GM21526 (cell line): ENCODE data around the gene NHSL2.
"Not testable (repeated sequence)": the region's sequence is repeated elsewhere in the genome, so short reads cannot be mapped to it uniquely, and the experiment has no call there.

Source experiments
- ATAC-seq: cut with Tn5 transposase; IDR thresholded peaks from one replicate; pipeline ENCODE4 v1.9.1; 2021; ENCODE audit warnings: moderate library complexity; ENCODE audit not compliant: unreplicated experiment, low FRiP score

The NHSL2 gene

DNA sequence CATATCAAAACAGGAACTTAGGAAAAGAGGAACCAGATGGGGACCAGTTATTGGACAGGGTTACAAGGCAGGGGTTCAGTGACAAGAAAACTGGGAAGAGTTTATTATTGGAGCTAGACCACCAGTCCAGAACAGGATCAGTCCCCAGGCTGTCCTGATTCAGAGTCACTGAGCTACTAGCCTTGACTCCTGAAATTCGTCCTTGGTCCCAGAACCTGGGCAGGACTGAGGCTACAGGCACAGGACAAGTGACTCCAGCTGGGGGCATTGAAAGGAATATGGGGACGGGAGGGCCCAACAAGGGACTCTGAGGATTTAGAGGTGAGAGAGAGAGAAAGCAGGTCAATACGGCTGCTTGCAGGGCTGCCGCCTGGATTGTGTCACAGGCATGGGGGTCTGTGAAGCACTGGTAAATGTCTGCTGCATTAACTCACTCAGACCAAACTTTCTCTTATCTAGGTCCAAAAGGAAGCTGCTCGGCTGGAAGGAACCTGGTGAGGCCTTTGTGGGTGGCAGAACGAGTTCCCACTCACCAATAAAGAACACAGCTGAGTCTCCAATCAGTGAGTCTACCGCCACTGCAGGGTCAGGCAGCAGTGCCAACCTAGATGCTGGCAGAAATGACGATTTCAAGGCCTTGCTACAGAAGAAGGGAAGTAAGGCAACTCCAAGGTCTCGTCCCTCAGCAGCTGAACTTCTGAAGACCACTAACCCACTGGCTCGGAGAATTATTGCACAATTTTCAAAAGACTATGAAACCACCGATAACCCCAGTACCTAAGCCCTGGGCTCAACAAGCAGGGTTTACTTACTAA is 232.4 kb downstream of the NHSL2 start:
- no peak for ATAC-seq

DNA sequence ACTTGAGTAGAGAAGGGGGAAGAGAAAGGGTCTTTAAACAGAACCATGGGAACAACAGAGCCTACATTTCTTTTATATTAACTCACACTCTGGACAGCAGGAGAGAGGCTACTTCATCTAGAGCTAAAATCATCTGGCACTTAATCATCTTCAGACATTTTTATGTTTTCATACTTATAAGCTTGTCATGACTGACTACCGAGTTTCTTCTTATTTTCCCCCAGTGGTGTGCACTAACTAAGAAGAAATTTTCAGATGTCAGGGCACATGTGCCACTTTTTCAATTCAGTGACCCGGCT is 232.9 kb downstream of the NHSL2 start:
- no peak for ATAC-seq

DNA sequence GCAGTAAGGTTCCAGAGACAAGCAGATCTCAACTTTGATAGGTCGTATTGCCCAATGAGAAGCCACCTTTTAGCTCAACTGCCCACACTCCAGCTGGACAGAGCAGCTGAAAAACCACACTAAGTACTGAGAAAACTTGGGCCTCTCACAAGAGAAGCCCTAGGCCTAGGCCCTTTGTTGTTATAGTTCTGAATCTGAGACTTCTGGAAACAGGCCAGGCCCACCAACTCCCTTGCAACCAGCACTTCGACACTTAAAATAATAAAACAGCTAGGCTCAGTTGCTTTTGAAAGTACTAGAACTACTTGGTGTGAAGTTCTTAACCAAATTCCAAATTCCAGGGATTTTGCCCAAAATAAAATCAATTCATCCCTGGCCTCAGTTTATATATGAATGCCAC is 234.5 kb downstream of the NHSL2 start:
- no peak for ATAC-seq

DNA sequence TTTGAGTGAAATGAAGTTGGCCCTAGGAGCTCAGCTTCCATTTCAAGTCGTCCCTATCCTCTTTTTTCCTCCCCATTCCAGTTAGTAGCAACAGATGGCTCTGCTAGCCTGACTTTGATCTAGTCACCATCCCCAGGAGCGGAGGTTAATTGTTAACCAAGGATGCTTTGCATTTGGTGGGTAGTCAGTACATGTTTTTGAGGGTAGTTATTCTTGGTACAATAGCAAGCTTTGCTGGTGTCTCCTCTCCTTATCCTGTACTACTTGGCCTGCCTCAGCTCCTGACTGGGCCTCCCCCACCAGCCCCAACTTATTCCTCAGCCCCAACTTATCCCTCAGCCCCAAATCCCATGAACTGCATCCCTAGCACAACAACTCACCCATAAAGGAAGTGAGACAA is 235.9 kb downstream of the NHSL2 start:
- no peak for ATAC-seq

DNA sequence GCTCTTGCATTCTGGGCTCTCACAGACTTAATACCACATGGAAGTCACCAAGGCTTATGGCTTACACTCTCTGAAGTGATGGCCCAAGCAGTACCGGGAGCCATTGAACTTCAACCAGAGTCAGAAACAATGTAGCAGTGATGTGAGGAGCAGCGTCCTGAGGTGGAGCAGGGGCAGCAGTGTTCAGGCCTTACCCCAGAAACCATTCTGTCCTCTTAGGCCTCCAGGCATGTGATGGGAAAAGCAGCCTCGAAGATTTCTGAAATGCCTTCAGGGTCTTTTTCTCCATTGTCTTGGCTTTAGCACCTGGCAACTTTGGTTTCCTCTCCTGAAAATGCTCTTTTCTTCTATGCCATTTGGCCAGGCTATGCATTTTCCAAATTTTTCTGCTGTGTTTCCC is 248.1 kb downstream of the NHSL2 start:
- no peak for ATAC-seq

DNA sequence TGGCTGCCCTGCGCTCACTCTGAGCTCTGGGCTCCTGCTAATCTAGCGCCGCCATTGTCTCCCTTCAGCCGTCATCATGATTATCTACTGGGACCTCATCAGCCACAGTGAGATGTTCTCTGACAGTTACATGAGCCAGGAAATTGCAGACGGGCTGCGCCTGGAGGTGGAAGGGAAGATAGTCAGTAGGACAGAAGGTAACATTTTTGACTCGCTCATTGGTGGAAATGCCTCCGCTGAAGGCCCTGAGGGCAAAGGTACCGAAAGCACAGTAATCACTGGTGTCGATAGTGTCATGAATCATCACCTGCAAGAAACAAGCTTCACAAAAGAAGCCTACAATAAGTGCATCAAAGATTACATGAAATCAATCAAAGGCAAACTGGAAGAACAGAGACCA is 249.1 kb downstream of the NHSL2 start:
- no peak for ATAC-seq

DNA sequence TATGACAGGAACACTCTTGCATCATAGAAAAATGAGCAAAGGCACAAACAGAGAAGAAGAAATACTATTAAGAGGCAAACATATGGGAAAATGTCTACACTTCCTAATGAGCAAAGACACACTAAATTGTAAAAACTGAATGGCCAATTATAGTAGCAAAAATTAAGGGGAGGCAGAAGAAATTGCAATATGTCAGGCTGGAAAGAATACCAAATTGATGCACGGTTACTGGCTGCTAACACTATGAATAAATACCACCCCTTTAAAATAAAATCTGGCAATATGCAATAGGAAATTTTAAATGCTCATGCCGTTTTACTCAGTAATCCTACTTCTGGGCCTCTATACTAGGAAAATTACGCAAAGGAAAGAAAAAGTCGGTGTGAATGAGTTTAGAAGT is 254.9 kb downstream of the NHSL2 start:
- no peak for ATAC-seq

DNA sequence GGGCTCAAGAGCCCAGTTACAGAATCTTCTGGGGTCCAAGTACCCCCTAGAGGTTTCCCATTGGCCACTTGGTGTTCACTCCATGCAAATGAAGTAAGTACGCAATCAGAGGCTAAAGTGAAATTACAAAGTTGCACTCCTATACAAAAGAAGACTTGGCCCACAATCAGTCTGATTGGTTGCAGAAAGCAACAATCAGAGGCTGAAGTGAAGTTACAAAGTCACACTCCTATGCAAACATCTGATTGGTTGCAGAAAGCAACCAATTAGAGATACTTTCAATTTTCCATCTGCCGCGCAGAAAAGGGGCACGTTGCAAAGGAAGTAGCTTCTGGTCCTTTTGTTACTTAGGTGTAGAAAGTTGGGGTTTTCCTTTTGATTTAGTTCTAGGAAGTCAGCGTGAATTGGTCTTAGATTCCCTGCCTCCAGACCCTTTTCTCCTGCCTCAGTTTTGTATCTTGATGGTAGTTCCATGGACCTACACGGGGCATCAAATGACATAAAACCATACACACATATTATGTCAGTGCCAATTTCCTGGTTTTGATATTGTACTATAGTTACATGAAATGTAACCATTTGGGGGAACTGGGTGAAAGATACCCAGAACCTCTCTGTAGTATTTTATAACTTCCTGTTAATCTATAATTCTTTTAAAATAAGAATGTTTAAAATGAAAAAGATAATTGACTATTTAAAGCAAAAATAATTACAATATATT is 258.5 kb downstream of the NHSL2 start:
- no peak for ATAC-seq

DNA sequence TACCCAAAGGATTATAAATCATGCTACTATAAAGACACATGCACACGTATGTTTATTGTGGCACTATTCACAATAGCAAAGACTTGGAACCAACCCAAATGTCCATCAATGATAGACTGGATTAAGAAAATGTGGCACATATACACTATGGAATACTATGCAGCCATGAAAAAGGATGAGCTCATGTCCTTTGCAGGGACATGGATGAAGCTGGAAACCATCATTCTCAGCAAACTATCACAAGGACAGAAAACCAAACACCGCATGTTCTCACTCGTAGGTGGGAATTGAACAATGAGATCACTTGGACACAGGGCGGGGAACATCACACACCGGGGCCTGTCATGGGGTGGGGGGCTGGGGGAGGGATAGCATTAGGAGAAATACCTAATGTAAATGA is 265.6 kb downstream of the NHSL2 start:
- ATAC-seq, result not testable (repeated sequence)

DNA sequence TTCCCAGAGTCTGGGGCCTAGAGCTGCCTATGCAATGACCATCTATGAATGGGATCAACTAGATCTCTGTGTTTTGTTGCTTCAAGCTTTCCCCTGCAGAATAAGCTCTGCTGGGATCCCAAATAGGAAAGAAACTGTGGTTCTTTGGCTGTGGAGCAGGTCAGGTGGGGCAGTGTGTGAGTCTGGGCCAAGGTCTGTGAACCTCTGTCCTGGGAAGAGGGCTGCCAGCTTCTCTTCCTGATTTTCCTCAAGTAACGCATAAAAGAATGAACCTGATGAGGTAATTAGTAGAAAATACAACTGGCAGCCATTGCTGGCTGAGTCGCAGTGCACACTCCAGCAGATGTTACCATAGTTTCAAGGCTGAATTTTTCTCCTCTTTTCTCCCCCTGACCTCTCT is 266.3 kb downstream of the NHSL2 start:
- ATAC-seq, result no peak

DNA sequence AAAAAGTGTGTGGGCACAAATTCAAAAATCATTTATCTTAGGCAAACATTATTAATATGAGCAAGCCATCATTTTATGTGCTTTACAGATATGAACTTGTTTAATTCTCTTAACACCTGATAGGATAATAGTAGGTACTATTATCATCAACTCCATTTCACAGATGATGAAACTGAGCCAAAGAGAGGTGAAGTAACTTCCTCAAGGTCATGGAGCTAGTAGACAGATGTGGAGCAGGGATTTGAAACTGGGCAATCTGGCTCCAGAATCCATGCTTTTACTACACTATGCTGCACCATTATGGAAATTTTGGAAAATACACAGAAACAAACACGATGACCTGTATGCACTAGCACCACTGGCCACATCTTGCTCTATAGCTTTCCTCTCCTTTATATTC is 269.9 kb downstream of the NHSL2 start:
- no peak for ATAC-seq

DNA sequence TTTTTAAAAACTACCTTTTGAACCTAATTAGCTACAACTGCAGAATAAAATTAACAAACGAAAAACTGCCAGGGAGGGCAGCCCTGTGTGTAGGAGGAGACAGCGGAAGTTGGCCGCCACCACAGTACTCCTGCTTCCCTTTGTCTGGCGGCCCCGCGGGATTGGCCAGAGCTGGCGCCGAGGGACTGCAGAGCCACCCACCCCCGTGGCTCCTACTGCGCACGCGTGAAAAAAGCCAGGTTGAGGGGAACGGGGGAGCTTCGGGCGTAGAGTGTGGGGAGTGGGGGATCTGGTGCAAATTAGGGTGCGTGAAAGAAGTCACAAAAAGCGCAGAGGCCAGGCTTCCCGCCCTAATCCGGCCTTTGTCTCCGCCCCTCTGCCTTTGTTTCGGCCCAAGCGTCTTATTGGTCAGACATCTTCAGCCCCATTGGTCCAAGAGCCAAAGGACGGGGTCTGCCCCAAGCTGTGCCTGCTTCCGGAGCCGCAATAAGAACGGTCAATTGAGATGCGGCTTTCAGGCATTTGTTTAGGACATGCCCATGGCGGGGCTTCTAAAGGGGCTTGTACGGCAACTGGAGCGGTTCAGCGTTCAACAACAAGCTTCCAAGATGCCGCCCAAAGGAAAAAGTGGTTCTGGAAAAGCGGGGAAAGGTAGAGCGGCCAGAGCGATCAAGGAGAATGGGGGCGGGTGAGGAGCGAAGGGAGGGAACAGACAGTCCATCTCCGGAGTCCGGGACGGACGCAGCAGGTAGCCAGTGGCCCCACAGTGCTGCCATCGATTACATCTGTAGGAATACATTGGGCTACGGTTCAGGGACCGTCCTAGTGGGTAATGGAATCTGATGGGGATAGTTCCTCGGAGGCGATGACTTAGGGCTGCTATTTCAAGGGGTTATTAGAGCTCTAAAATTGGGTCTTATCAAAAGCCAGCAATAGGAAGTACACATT is 270.8 kb downstream of the NHSL2 start, which contains the start of gene PIN4:
TSS of gene PIN4 (plus strand) at position 580 of the 948 bp plus-strand sequence. CDS start at position 609, 29 bp downstream.
- ATAC-seq, result peak; percentile 96

DNA sequence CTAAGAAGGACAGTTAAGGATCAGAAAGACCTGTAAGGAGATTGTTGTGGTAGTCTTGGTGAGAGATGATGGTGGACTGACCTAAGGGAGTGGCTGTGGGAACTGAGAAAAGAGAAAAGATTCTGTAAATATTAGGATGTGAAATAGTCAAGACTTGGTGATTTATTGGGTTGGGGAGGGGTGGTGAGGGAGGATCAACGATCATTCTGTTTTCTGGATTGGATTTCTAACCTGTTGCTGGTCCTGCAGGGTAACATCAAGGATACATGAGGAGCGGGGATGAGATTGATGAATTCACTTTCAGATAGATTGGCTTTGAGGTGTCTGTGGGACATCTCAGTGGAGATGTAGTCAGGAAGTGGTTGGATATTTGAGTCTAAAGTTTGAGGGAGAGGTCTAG is 272.3 kb downstream of the NHSL2 start:
- ATAC-seq, result no peak

DNA sequence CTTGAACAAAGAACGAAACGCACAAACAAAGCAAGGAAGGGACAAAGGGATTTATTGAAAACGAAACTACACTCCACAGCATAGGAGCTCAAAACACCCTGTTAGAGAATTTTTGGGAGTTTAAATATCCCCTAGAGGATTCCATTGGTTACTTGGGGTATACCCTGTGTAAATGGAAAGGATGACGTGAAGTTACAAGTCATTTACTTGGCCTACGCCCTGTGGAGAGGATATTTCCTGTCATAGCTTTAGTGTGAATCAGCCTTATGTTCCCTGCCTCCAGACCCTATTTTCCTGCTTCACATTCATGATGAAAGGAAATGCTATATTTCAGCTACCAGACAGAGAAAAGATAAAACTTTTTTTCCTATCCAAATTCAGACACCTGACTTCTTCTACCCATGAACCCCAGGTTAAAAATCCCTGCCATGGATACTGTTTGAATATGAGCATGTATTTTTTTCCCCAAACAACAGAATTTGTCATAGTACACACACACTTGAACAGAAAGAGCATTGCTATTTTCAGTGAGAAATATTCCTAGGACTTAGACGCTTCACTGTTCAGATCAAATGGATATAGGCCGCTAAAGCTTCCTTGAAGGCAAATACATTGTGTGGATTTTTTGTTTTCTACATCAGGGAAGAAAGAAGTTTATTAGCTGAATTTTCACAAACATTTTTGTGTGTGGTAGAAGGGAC is 291.3 kb downstream of the NHSL2 start:
- ATAC-seq, result no peak
